ENCODE data around the gene MRS2. TPM values are rescaled to one million over a fixed set of nuclear protein-coding genes. Genes with fewer than 3 reads are reported as not detected.
"Not testable (repeated sequence)": the region's sequence is repeated elsewhere in the genome, so short reads cannot be mapped to it uniquely, and the experiment has no call there.

Gene MRS2
- total and polyA plus RNA-seq, 4 donors, result 9.8 to 19.8 (median 12.3) TPM

GRCh38 chr6:24414531-24414930, 11.8 kb downstream of the MRS2 start:
- H3K27ac ChIP-seq (ENCODE audit: low read depth in 1 of 2, low read length in 2 of 2); ATAC-seq (ENCODE audit: low FRiP score); DNase-seq; intact Hi-C loops (cut with DNase I); H3K4me3 ChIP-seq (ENCODE audit: low read length in 2 of 2); H3K9me3 ChIP-seq (ENCODE audit: control insufficient read depth, low read length); H3K27me3 ChIP-seq (ENCODE audit: control insufficient read depth in 1 of 2, insufficient read depth in 2 of 2, low read length in 1 of 2); H3K4me1 ChIP-seq (ENCODE audit: control insufficient read depth in 1 of 2, insufficient read depth in 2 of 2, low read length in 2 of 2): not testable (repeated sequence)
- peaks cover 11% of the 10 kb centered on the region in 2 donors for H3K36me3 ChIP-seq (ENCODE audit: control insufficient read depth in 1 of 2, insufficient read depth in 2 of 2, low read length in 1 of 2)
- WGBS, 2 donors, result 94% methylated on average over 13 to 15 of the region's 15 CpGs

DNA sequence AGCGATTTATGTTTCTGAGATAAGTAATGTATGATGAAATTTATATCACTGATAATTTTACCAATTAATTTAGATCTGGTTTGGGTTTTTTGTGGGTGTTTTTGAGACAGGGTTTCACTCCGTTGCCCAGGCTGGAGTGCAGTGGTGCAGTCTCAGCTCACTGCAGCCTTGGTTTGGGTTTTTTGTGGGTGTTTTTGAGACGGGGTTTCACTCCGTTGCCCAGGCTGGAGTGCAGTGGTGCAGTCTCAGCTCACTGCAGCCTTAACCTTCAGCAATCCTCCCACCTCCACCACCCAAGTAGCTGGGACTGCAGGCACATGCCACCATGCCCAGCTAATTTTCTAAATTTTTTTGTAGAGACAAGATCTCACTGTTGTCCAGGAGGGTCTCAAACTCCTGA, 13.0 kb downstream of the MRS2 start:
- WGBS, 2 donors, result 88 to 89% methylated on average over 4 of the region's 4 CpGs
- Histone ChIP-seq H3K4me1 (ENCODE audit: control insufficient read depth in 1 of 2, insufficient read depth in 2 of 2, low read length in 2 of 2) (no peaks in the 10 kb centered on the region), H3K27me3 (ENCODE audit: control insufficient read depth in 1 of 2, insufficient read depth in 2 of 2, low read length in 1 of 2) (no peaks in the 10 kb centered on the region), H3K9me3 (ENCODE audit: control insufficient read depth, low read length) (no peaks in the 10 kb centered on the region), H3K4me3 (ENCODE audit: low read length in 2 of 2) (no peak overlapping the region), H3K36me3 (ENCODE audit: control insufficient read depth in 1 of 2, insufficient read depth in 2 of 2, low read length in 1 of 2) (peaks cover 12 to 17% of the 10 kb centered on the region in 2 donors), H3K27ac (ENCODE audit: low read depth in 1 of 2, low read length in 2 of 2) (no peak overlapping the region)
- no peak for DNase-seq
- no peak for ATAC-seq (ENCODE audit: low FRiP score)
- intact Hi-C loops (cut with DNase I), result no loop called here

- H3K36me3 ChIP-seq (ENCODE audit: control insufficient read depth in 1 of 2, insufficient read depth in 2 of 2, low read length in 1 of 2), result peaks cover 7 to 14% of the 10 kb centered on the region in 2 donors
- ATAC-seq (ENCODE audit: low FRiP score) (no peak), DNase-seq (no peak)
- H3K27ac ChIP-seq (ENCODE audit: low read depth in 1 of 2, low read length in 2 of 2), result no peak overlapping the region
- no peaks in the 10 kb centered on the region for H3K4me1 ChIP-seq (ENCODE audit: control insufficient read depth in 1 of 2, insufficient read depth in 2 of 2, low read length in 2 of 2)
- H3K4me3 ChIP-seq (ENCODE audit: low read length in 2 of 2), result no peak overlapping the region
- no peaks in the 10 kb centered on the region for H3K27me3 ChIP-seq (ENCODE audit: control insufficient read depth in 1 of 2, insufficient read depth in 2 of 2, low read length in 1 of 2)
- intact Hi-C loops (cut with DNase I), result no loop called here
- no peaks in the 10 kb centered on the region for H3K9me3 ChIP-seq (ENCODE audit: control insufficient read depth, low read length)
These were observed 16.8 kb downstream of the MRS2 start for GRCh38 chr6:24419526-24419925.

GRCh38 chr6:24425091-24425490, 22.4 kb downstream of the MRS2 start:
- Histone ChIP-seq H3K9me3 (ENCODE audit: control insufficient read depth, low read length) (no peaks in the 10 kb centered on the region), H3K27me3 (ENCODE audit: control insufficient read depth in 1 of 2, insufficient read depth in 2 of 2, low read length in 1 of 2) (no peaks in the 10 kb centered on the region), H3K27ac (ENCODE audit: low read depth in 1 of 2, low read length in 2 of 2) (no peak overlapping the region), H3K4me3 (ENCODE audit: low read length in 2 of 2) (no peak overlapping the region), H3K36me3 (ENCODE audit: control insufficient read depth in 1 of 2, insufficient read depth in 2 of 2, low read length in 1 of 2) (peaks cover 3 to 6% of the 10 kb centered on the region in 2 donors), H3K4me1 (ENCODE audit: control insufficient read depth in 1 of 2, insufficient read depth in 2 of 2, low read length in 2 of 2) (no peaks in the 10 kb centered on the region)
- DNase-seq (no peak), ATAC-seq (ENCODE audit: low FRiP score) (no peak)
- intact Hi-C loops (cut with DNase I), result loop anchor here in 1 of 2 donors (5.0 kb wide), 1 partner anchor 82 kb away; no protein-coding TSS in a partner anchor
- WGBS, 2 donors, result 51 to 53% methylated on average over 2 of the region's 2 CpGs

- H3K4me3 ChIP-seq (ENCODE audit: low read length in 2 of 2), result no peak overlapping the region
- H3K9me3 ChIP-seq (ENCODE audit: control insufficient read depth, low read length), result no peaks in the 10 kb centered on the region
- H3K27ac ChIP-seq (ENCODE audit: low read depth in 1 of 2, low read length in 2 of 2), result no peak overlapping the region
- DNase-seq (no peak), ATAC-seq (ENCODE audit: low FRiP score) (no peak)
- no peaks in the 10 kb centered on the region for H3K27me3 ChIP-seq (ENCODE audit: control insufficient read depth in 1 of 2, insufficient read depth in 2 of 2, low read length in 1 of 2)
- intact Hi-C loops (cut with DNase I), result loop anchor here in 1 of 2 donors (5.0 kb wide), 1 partner anchor 80 kb away; no protein-coding TSS in a partner anchor
- no peaks in the 10 kb centered on the region for H3K4me1 ChIP-seq (ENCODE audit: control insufficient read depth in 1 of 2, insufficient read depth in 2 of 2, low read length in 2 of 2)
- whole genome bisulfite sequencing, 2 donors, result 78 to 84% methylated on average over 10 of the region's 10 CpGs
- peaks cover 2 to 5% of the 10 kb centered on the region in 2 donors for H3K36me3 ChIP-seq (ENCODE audit: control insufficient read depth in 1 of 2, insufficient read depth in 2 of 2, low read length in 1 of 2)
These were observed 24.2 kb downstream of the MRS2 start for GRCh38 chr6:24426729-24427446.

GRCh38 chr6:24428615-24429014, 25.9 kb downstream of the MRS2 start:
- intact Hi-C loops (cut with DNase I), result loop anchor here in 1 of 2 donors (5.0 kb wide), 1 partner anchor 79 kb away; no protein-coding TSS in a partner anchor
- ATAC-seq (ENCODE audit: low FRiP score), result no peak

DNA sequence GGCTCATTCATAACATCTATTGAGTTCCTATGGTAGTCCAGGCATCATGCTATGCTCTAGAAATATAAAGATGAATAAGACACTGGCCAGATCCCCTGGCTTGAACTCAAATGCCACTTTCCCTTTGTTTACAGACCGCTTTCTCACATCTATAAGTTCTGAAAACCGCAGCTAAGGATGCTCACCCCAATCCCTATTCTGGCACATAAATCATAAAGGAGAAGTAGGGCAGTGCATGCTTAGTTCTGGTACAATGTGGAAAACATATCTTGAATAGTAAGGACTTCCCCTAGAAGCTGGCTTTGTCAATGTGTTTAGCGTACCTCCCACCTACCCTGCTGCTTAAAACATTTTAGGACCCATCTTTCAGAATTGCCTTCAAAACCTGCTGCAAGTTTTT, 26.4 kb downstream of the MRS2 start:
- intact Hi-C loops (cut with DNase I), result loop anchor here in 1 of 2 donors (5.0 kb wide), 1 partner anchor 78 kb away; no protein-coding TSS in a partner anchor
- ATAC-seq (ENCODE audit: low FRiP score), result no peak
- no peak for DNase-seq
- Histone ChIP-seq H3K27me3 (ENCODE audit: control insufficient read depth in 1 of 2, insufficient read depth in 2 of 2, low read length in 1 of 2) (no peaks in the 10 kb centered on the region), H3K27ac (ENCODE audit: low read depth in 1 of 2, low read length in 2 of 2) (no peak overlapping the region), H3K9me3 (ENCODE audit: control insufficient read depth, low read length) (no peaks in the 10 kb centered on the region), H3K4me1 (ENCODE audit: control insufficient read depth in 1 of 2, insufficient read depth in 2 of 2, low read length in 2 of 2) (no peaks in the 10 kb centered on the region), H3K36me3 (ENCODE audit: control insufficient read depth in 1 of 2, insufficient read depth in 2 of 2, low read length in 1 of 2) (peaks cover 2% of the 10 kb centered on the region in 2 donors), H3K4me3 (ENCODE audit: low read length in 2 of 2) (no peak overlapping the region)
- WGBS, 2 donors, result 74 to 83% methylated on average over 3 of the region's 3 CpGs

More at GRCh38 chr6:24428615-24429014, 25.9 kb downstream of the MRS2 start:
- Histone ChIP-seq H3K27ac (ENCODE audit: low read depth in 1 of 2, low read length in 2 of 2) (no peak overlapping the region), H3K4me1 (ENCODE audit: control insufficient read depth in 1 of 2, insufficient read depth in 2 of 2, low read length in 2 of 2) (no peaks in the 10 kb centered on the region), H3K9me3 (ENCODE audit: control insufficient read depth, low read length) (no peaks in the 10 kb centered on the region), H3K27me3 (ENCODE audit: control insufficient read depth in 1 of 2, insufficient read depth in 2 of 2, low read length in 1 of 2) (no peaks in the 10 kb centered on the region), H3K4me3 (ENCODE audit: low read length in 2 of 2) (no peak overlapping the region), H3K36me3 (ENCODE audit: control insufficient read depth in 1 of 2, insufficient read depth in 2 of 2, low read length in 1 of 2) (peaks cover 2% of the 10 kb centered on the region in 2 donors)
- DNase-seq, result no peak
- 90 to 91% methylated on average over 2 of the region's 2 CpGs for WGBS, 2 donors

DNA sequence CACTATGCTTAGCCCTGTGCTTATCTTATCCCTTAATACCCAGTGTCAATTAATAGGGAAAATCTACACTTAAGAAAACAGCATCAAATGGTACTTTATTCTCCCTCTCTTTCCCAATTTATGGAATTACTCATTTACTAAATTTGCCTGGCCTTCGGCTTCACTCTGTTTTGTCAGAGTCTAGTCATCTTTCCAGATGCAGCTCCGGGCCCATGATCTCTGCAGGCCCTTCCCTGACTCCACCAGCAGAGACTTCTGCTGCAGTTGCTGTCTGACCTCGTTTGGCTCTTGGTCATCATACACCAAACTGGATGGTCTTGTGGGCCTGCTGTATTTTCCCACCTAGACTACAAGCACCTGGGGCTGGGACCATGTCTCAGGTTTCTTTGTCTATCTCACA, 27.4 kb downstream of the MRS2 start:
- Histone ChIP-seq H3K4me3 (ENCODE audit: low read length in 2 of 2) (no peak overlapping the region), H3K4me1 (ENCODE audit: control insufficient read depth in 1 of 2, insufficient read depth in 2 of 2, low read length in 2 of 2) (no peaks in the 10 kb centered on the region), H3K9me3 (ENCODE audit: control insufficient read depth, low read length) (no peaks in the 10 kb centered on the region), H3K27me3 (ENCODE audit: control insufficient read depth in 1 of 2, insufficient read depth in 2 of 2, low read length in 1 of 2) (no peaks in the 10 kb centered on the region), H3K36me3 (ENCODE audit: control insufficient read depth in 1 of 2, insufficient read depth in 2 of 2, low read length in 1 of 2) (no peaks in the 10 kb centered on the region), H3K27ac (ENCODE audit: low read depth in 1 of 2, low read length in 2 of 2) (no peak overlapping the region)
- intact Hi-C loops (cut with DNase I), result loop anchor here (2.0 to 10.0 kb wide), 4 partner anchors 65 to 265 kb away; partner anchors contain the start of gene ALDH5A1 (in 1 of the 2)
- ATAC-seq (ENCODE audit: low FRiP score) (no peak), DNase-seq (no peak)
- 74 to 76% methylated on average over 3 of the region's 3 CpGs for WGBS, 2 donors

DNA sequence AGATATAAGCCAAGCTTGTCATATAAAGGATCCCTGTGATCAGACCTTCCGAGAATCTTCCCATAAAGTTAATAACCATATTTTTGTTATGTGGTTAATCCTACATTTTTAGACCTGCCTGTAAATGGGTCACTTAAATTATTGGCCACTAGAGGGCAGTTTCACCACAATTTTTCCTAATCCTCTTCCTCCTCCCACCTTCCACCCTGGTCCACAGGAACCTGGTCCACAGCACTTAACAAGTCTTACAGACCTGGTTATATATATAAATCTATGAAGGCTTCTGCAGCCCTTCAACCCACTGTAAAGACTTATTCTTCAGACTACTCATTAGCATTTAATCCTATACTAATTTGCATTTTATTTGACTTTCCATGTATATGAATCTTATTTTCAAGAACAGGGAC, 28.3 kb downstream of the MRS2 start:
- H3K9me3 ChIP-seq (ENCODE audit: control insufficient read depth, low read length), result no peaks in the 10 kb centered on the region
- intact Hi-C loops (cut with DNase I), result loop anchor here (2.0 to 10.0 kb wide), 4 partner anchors 64 to 264 kb away; partner anchors contain the start of gene ALDH5A1 (in 1 of the 2)
- no peaks in the 10 kb centered on the region for H3K4me1 ChIP-seq (ENCODE audit: control insufficient read depth in 1 of 2, insufficient read depth in 2 of 2, low read length in 2 of 2)
- ATAC-seq (ENCODE audit: low FRiP score) (peak; percentile 75), DNase-seq (no peak)
- no peaks in the 10 kb centered on the region for H3K36me3 ChIP-seq (ENCODE audit: control insufficient read depth in 1 of 2, insufficient read depth in 2 of 2, low read length in 1 of 2)
- no peak overlapping the region for H3K27ac ChIP-seq (ENCODE audit: low read depth in 1 of 2, low read length in 2 of 2)
- 13 to 23% methylated on average over 1 of the region's 1 CpG for WGBS, 2 donors
- no peak overlapping the region for H3K4me3 ChIP-seq (ENCODE audit: low read length in 2 of 2)
- H3K27me3 ChIP-seq (ENCODE audit: control insufficient read depth in 1 of 2, insufficient read depth in 2 of 2, low read length in 1 of 2), result no peaks in the 10 kb centered on the region

Measured in aorta (tissue), 5 donors.